K562 (cell line): ENCODE results near the gene HP1BP3. TPM values are rescaled to one million over a fixed set of nuclear protein-coding genes. Genes with fewer than 3 reads are reported as not detected.

Experiments
- ATAC-seq: fragments of 200-7000 bp; cut with Tn5 transposase; 3 replicates; pipeline ENCODE4 v1.9.1; 2020; ENCODE audit warnings: moderate library complexity
- BruUV-seq: library from RNA; stranded (reverse); fragments of 400-500 nt; replicated peaks from 2 replicates; lab custom pipeline; 2021; lab: Mats Ljungman, UMichigan
- CTCF ChIA-PET: fragments of 300-600 bp; formaldehyde crosslinking; extraction: SDS; loops from one replicate; lab custom pipeline; 2021; ENCODE audit warnings: low intra/inter-chr PET ratio; lab: Yijun Ruan, JAX
- POLR2A ChIA-PET: fragments of 300-600, 350-650 bp; sonication (Branson Sonifier 250); formaldehyde crosslinking; extraction: SDS; loops from one replicate; lab custom pipeline; 2021; ENCODE audit warnings: antibody characterized with exemption, inconsistent platforms; lab: Yijun Ruan, JAX
- DNase-seq, 4 experiments: peaks; one replicate each; pipeline versions ENCODE4 v3.0.0 to v3.0.0-alpha.2; 2011 to 2018; ENCODE audit warnings: low spot score in 3 of 4, mixed read lengths in 3 of 4; ENCODE audit errors: extremely low read depth in 1 of 4
- FAIRE-seq: peaks from 2 replicates; lab custom pipeline; 2011; peaks lifted over from hg19 to GRCh38; lab: Jason Lieb, UNC
- H2AFZ ChIP-seq: 2 replicates; pipeline ENCODE4 v1.6.0; 2011; ENCODE audit warnings: low read depth, low read length, control low read depth, inconsistent platforms
- H3K27ac ChIP-seq: fragments of 200-600 bp; 3 replicates; pipeline ENCODE4 v1.8.0; 2011; ENCODE audit warnings: low read depth, mild to moderate bottlenecking, control low read depth, inconsistent platforms, low read length, moderate library complexity, mixed read lengths; ENCODE audit errors: extremely low read depth
- H3K27me3 ChIP-seq, 2 experiments: fragments of 300-600 bp in 1 of 2; 2 replicates in 1 of 2; 3 replicates in 1 of 2; pipeline versions ENCODE4 v1.6.0 to v1.8.0; 2011; ENCODE audit warnings: inconsistent platforms in 2 of 2, low read length in 2 of 2, mild to moderate bottlenecking in 1 of 2, mixed read lengths in 1 of 2, moderate library complexity in 1 of 2; ENCODE audit not compliant: control insufficient read depth in 2 of 2, insufficient read depth in 2 of 2
- H3K36me3 ChIP-seq: fragments of 300-600 bp; 3 replicates; pipeline ENCODE4 v1.8.0; 2011; ENCODE audit warnings: mild to moderate bottlenecking, low read length, inconsistent platforms; ENCODE audit not compliant: control insufficient read depth, insufficient read depth
- H3K4me1 ChIP-seq, 2 experiments: fragments of 200-600 bp in 1 of 2; replicated peaks in 1 of 2; 2 replicates in 1 of 2; 3 replicates in 1 of 2; pipeline versions ENCODE4 v1.5.1 to v1.8.0; 2011; ENCODE audit warnings: inconsistent platforms in 2 of 2, low read length in 2 of 2, mild to moderate bottlenecking in 1 of 2, mixed read lengths in 1 of 2, moderate library complexity in 1 of 2; ENCODE audit not compliant: control insufficient read depth in 2 of 2, insufficient read depth in 2 of 2
- H3K4me2 ChIP-seq: 2 replicates; pipeline ENCODE4 v1.6.1; 2011; ENCODE audit warnings: low read length, control low read depth, inconsistent platforms, mixed read lengths; ENCODE audit not compliant: insufficient read depth
- H3K4me3 ChIP-seq: fragments of 200-600 bp; sonication (generic), shearing (Covaris generic); 2 replicates; pipeline ENCODE4 v1.5.1; 2016; ENCODE audit warnings: control low read depth, inconsistent platforms
- H3K79me2 ChIP-seq: fragments of 200-600 bp; 3 replicates; pipeline ENCODE4 v1.8.0; 2011; ENCODE audit warnings: low read length, inconsistent platforms; ENCODE audit not compliant: control insufficient read depth, insufficient read depth
- H3K9ac ChIP-seq, 2 experiments: 2 replicates each; pipeline versions ENCODE4 v1.6.0 to v1.6.1; 2011; ENCODE audit warnings: low read depth in 2 of 2, low read length in 2 of 2, control low read depth in 1 of 2, inconsistent platforms in 1 of 2, mild to moderate bottlenecking in 1 of 2, mixed read lengths in 1 of 2; ENCODE audit not compliant: insufficient read depth in 1 of 2
- H3K9me1 ChIP-seq: one replicate; pipeline ENCODE4 v1.6.0; 2011; ENCODE audit warnings: inconsistent platforms, mild to moderate bottlenecking, low read length, moderate library complexity; ENCODE audit not compliant: control insufficient read depth, insufficient read depth
- H3K9me3 ChIP-seq: replicated peaks from 2 replicates; pipeline ENCODE4 v1.5.1; 2011; ENCODE audit warnings: low read depth, low read length, inconsistent platforms; ENCODE audit not compliant: control insufficient read depth, insufficient read depth
- H4K20me1 ChIP-seq: replicated peaks from 2 replicates; pipeline ENCODE4 v1.6.1; 2011; ENCODE audit warnings: low read length, inconsistent platforms, mixed read lengths; ENCODE audit not compliant: control insufficient read depth, insufficient read depth
- NFIC ChIP-seq: fragments of 450-650 bp; IDR thresholded peaks from 2 replicates; pipeline ENCODE4 v1.6.1; 2017; ENCODE audit warnings: mild to moderate bottlenecking, inconsistent platforms
- ZNF174 ChIP-seq: fragments of 250-450 bp; sonication (Bioruptor Pico); IDR thresholded peaks from 2 replicates; pipeline ENCODE4 v1.4.0; 2020; ENCODE audit warnings: mild to moderate bottlenecking
- ZNF24 ChIP-seq: fragments of 450-650 bp; IDR thresholded peaks from 2 replicates; pipeline ENCODE4 v1.6.1; 2016
- WGBS: fragments of 100-300 bp; shearing (Covaris generic); methylation state at CpG from one replicate; pipeline ENCODE4 v1.1.6; 2016; ENCODE audit warnings: low coverage, mixed read lengths; ENCODE audit not compliant: insufficient coverage; ENCODE audit errors: missing lambda C conversion rate; 5-methylcytosine and 5-hydroxymethylcytosine counted together
- in situ Hi-C: fragments of 300-500 bp; cut with MboI; formaldehyde crosslinking; loops from 4 replicates; pipeline ENCODE4 v1.15.0; 2018; ENCODE audit warnings: inconsistent platforms, mixed read lengths
- intact Hi-C: fragments of 100-400 bp; cut with micrococcal nuclease; formaldehyde crosslinking; loops from 2 replicates; pipeline ENCODE4 v1.14.2; 2022
- polyA plus RNA-seq, 8 experiments: library from polyadenylated mRNA; depleted of rRNA in 4 of 8; stranded (reverse) in 5 of 8; unstranded in 3 of 8; fragments of >200 nt; fragmentation: Nextera tagmentation in 2 of 8; fragmentation: Illumina TruSeq in 1 of 8; extraction: Ambion mirVana in 2 of 8; extraction: Trizol in 1 of 8; gene quantifications; 2 replicates each; pipeline versions ENCODE4 v1.2.1 to v1.2.3, GENCODE V29; 2011 to 2014; ENCODE audit warnings: inconsistent platforms in 1 of 8, missing spikeins in 1 of 8
- total RNA-seq, 7 experiments: library from RNA; depleted of rRNA in 6 of 7; stranded (reverse); fragments of >200 nt in 6 of 7; fragmentation: Illumina TruSeq in 2 of 7; extraction: Trizol in 2 of 7; gene quantifications; 2 replicates each; pipeline versions ENCODE4 v1.2.1 to v1.2.3, GENCODE V29; 2011 to 2021; ENCODE audit warnings: low replicate concordance in 1 of 7
- TF ChIP-seq, protein P1 (sequence below): fragments of 450-650 bp; IDR thresholded peaks from 2 replicates; pipeline ENCODE4 v1.6.1; 2017; ENCODE audit warnings: antibody characterized with exemption, mild to moderate bottlenecking
- TF ChIP-seq, protein P2 (sequence below): fragments of 450-650 bp; IDR thresholded peaks from 2 replicates; pipeline ENCODE4 v1.6.1; 2014; ENCODE audit warnings: low read depth, mild to moderate bottlenecking, moderate library complexity, borderline replicate concordance

HP1BP3 gene
- total and polyA plus RNA-seq, 9 of the 15 experiments (the other 6 are each of a cell fraction or from before 2014, with no cell fraction given), result 57.3 to 513 (median 240) TPM

GRCh38 chr1:20708057-20708456, 79.0 kb downstream of the HP1BP3 start:
- ChIA-PET POLR2A (no interaction called here), CTCF (interaction anchor here (1.0 kb wide), 1 partner anchor 12 kb away, joined by 5 read pairs; no protein-coding TSS in a partner anchor)
- Histone ChIP-seq H3K79me2 (no peaks in the 10 kb centered on the region), H3K9ac (peak overlapping the region in 1 of 2 experiments; percentile 16; a peak in 1 of 4 replicates), H3K4me2 (no peak overlapping the region), H4K20me1 (peaks cover 5% of the 10 kb centered on the region), H3K4me1 (peaks cover 5 to 33% of the 10 kb centered on the region in 2 experiments; a peak in 3 of 5 replicates), H3K27ac (no peak overlapping the region), H3K9me1 (peaks cover 2% of the 10 kb centered on the region), H3K4me3 (no peak overlapping the region), H3K9me3 (no peaks in the 10 kb centered on the region; the same call in 1 of the 2 replicates), H3K36me3 (no peaks in the 10 kb centered on the region), H3K27me3 (peaks cover 9 to 50% of the 10 kb centered on the region in 2 experiments; a peak in 4 of 5 replicates), H2AFZ (no peak overlapping the region)
- TF ChIP-seq NFIC (peak; percentile 86), ZNF174 (no peak)
- ATAC-seq (no peak), DNase-seq (no peak), FAIRE-seq (no peak)
- in situ Hi-C loops, result loop anchor here (10.0 kb wide), 1 partner anchor 657 kb away; no protein-coding TSS in a partner anchor
- 10% methylated on average over 6 of the region's 6 CpGs for WGBS
- BruUV-seq, result no TSS peak
- intact Hi-C loops, result no loop called here

DNA sequence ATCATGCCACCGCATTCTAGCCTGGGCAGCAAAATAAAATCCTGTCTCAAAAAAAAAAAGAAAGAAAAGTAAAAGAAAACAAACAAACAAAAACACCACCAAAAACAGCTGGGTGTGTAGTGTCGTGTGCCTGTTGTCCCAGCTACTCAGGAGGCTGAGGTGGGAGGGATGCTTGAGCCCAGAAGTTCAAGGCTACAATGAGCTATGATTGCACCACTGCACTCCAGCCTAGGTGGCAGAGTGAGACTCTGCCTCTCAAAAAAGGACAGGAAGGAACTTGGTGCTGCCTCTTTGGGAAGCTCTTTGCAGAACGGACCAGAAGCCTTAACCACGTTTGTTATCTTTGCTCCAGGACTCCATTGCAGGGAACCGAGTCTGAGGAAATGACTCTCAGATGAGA, 80.3 kb downstream of the HP1BP3 start:
- Histone ChIP-seq H3K9me1 (peaks cover 2% of the 10 kb centered on the region), H3K4me1 (peaks cover 5 to 30% of the 10 kb centered on the region in 2 experiments; a peak in 3 of 5 replicates), H3K9me3 (no peaks in the 10 kb centered on the region; the same call in 1 of the 2 replicates), H2AFZ (no peak overlapping the region), H3K4me2 (no peak overlapping the region), H3K4me3 (no peak overlapping the region), H3K27me3 (peaks cover 9 to 47% of the 10 kb centered on the region in 2 experiments; a peak in 4 of 5 replicates), H3K27ac (no peak overlapping the region), H4K20me1 (peaks cover 5% of the 10 kb centered on the region), H3K79me2 (no peaks in the 10 kb centered on the region), H3K9ac (no peak overlapping the region), H3K36me3 (no peaks in the 10 kb centered on the region)
- intact Hi-C loops (no loop called here), in situ Hi-C loops (loop anchor here (10.0 kb wide), 1 partner anchor 658 kb away; no protein-coding TSS in a partner anchor)
- CTCF ChIA-PET, result interaction anchor here (0.7 to 1.0 kb wide), 2 partner anchors 10 to 22 kb away, joined by 3 to 5 read pairs; no protein-coding TSS in a partner anchor
- ATAC-seq (no peak), DNase-seq (no peak), FAIRE-seq (peak; percentile 19)
- no TSS peak for BruUV-seq
- 6% methylated on average over 5 of the region's 5 CpGs for WGBS
- POLR2A ChIA-PET, result interaction anchor here (0.6 to 1.4 kb wide), 6 partner anchors 9 to 637 kb away, joined by 3 read pairs; no protein-coding TSS in a partner anchor
- TF ChIP-seq, protein P1, sequence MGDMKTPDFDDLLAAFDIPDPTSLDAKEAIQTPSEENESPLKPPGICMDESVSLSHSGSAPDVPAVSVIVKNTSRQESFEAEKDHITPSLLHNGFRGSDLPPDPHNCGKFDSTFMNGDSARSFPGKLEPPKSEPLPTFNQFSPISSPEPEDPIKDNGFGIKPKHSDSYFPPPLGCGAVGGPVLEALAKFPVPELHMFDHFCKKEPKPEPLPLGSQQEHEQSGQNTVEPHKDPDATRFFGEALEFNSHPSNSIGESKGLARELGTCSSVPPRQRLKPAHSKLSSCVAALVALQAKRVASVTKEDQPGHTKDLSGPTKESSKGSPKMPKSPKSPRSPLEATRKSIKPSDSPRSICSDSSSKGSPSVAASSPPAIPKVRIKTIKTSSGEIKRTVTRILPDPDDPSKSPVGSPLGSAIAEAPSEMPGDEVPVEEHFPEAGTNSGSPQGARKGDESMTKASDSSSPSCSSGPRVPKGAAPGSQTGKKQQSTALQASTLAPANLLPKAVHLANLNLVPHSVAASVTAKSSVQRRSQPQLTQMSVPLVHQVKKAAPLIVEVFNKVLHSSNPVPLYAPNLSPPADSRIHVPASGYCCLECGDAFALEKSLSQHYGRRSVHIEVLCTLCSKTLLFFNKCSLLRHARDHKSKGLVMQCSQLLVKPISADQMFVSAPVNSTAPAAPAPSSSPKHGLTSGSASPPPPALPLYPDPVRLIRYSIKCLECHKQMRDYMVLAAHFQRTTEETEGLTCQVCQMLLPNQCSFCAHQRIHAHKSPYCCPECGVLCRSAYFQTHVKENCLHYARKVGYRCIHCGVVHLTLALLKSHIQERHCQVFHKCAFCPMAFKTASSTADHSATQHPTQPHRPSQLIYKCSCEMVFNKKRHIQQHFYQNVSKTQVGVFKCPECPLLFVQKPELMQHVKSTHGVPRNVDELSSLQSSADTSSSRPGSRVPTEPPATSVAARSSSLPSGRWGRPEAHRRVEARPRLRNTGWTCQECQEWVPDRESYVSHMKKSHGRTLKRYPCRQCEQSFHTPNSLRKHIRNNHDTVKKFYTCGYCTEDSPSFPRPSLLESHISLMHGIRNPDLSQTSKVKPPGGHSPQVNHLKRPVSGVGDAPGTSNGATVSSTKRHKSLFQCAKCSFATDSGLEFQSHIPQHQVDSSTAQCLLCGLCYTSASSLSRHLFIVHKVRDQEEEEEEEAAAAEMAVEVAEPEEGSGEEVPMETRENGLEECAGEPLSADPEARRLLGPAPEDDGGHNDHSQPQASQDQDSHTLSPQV, result no peak
- TF ChIP-seq ZNF24, result no peak
- TF ChIP-seq, protein P2, sequence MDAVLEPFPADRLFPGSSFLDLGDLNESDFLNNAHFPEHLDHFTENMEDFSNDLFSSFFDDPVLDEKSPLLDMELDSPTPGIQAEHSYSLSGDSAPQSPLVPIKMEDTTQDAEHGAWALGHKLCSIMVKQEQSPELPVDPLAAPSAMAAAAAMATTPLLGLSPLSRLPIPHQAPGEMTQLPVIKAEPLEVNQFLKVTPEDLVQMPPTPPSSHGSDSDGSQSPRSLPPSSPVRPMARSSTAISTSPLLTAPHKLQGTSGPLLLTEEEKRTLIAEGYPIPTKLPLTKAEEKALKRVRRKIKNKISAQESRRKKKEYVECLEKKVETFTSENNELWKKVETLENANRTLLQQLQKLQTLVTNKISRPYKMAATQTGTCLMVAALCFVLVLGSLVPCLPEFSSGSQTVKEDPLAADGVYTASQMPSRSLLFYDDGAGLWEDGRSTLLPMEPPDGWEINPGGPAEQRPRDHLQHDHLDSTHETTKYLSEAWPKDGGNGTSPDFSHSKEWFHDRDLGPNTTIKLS, result no peak
